B cell (primary cell): Measurements from ENCODE around the gene SEMA4C. TPM values are rescaled to one million over a fixed set of nuclear protein-coding genes. Genes with fewer than 3 reads are reported as not detected.
A peak's percentile ranks its signal among the peaks of the same experiment; 100 is the strongest.

ENCODE experiments used
- ATAC-seq: fragments of 200-7000 bp; cut with Tn5 transposase; one replicate; pipeline ENCODE4 v1.10.0; 2021; ENCODE audit warnings: low read depth, mild to moderate bottlenecking, moderate number of reproducible peaks, moderate library complexity
- CTCF ChIA-PET: fragments of 350-600 bp; sonication (Branson Sonifier 250); formaldehyde crosslinking; loops from one replicate; lab custom pipeline; 2021; ENCODE audit warnings: antibody characterized with exemption, inconsistent platforms; lab: Charles Lee
- POLR2A ChIA-PET: fragments of 350-600 bp; sonication (Branson Sonifier 250); formaldehyde crosslinking; loops from one replicate; lab custom pipeline; 2021; ENCODE audit warnings: antibody characterized with exemption; lab: Charles Lee
- DNase-seq: peaks from one replicate; pipeline ENCODE4 v3.0.0; 2013
- H2AFZ ChIP-seq: 2 replicates; pipeline ENCODE4 v1.6.1; 2012; ENCODE audit warnings: mild to moderate bottlenecking, low read depth, low read length; ENCODE audit not compliant: insufficient read depth, poor library complexity, severe bottlenecking
- H3K27ac ChIP-seq, 2 donors: 1 replicate in 1 of 2; 2 replicates in 1 of 2; pipeline ENCODE4 v1.5.1; 2012 to 2013; ENCODE audit warnings: low read length in 2 of 2, mild to moderate bottlenecking in 2 of 2, moderate library complexity in 1 of 2
- H3K27me3 ChIP-seq, 4 experiments: fragments of 200-600 bp in 1 of 4; sonication (generic) in 1 of 4; replicated peaks in 1 of 4; 1 replicate in 2 of 4; 2 replicates in 2 of 4; pipeline versions ENCODE4 v1.6.1 to v1.7.0; 2013 to 2016; ENCODE audit warnings: low read length in 3 of 4, mild to moderate bottlenecking in 2 of 4, mixed read lengths in 1 of 4, moderate library complexity in 1 of 4; ENCODE audit not compliant: insufficient read depth in 4 of 4, control insufficient read depth in 3 of 4; ENCODE audit errors: control extremely low read depth in 1 of 4
- H3K36me3 ChIP-seq, 2 experiments: replicated peaks in 1 of 2; 1 replicate in 1 of 2; 2 replicates in 1 of 2; pipeline versions ENCODE4 v1.6.1 to v1.7.1; 2013; ENCODE audit warnings: low read length in 1 of 2; ENCODE audit not compliant: insufficient read depth in 2 of 2, control insufficient read depth in 1 of 2; ENCODE audit errors: control extremely low read depth in 1 of 2, extremely low read depth in 1 of 2
- H3K4me1 ChIP-seq, 2 donors: fragments of 200-600 bp in 1 of 2; sonication (generic) in 1 of 2; 1 replicate in 1 of 2; 2 replicates in 1 of 2; pipeline versions ENCODE4 v1.5.1 to v1.6.1; 2013 to 2017; ENCODE audit warnings: low read length in 2 of 2; ENCODE audit not compliant: control insufficient read depth in 2 of 2, insufficient read depth in 2 of 2
- H3K4me2 ChIP-seq: replicated peaks from 2 replicates; pipeline ENCODE3; 2012; ENCODE audit warnings: mild to moderate bottlenecking, low read depth, low read length; ENCODE audit not compliant: poor library complexity, severe bottlenecking
- H3K4me3 ChIP-seq, 5 experiments: fragments of 200-600 bp in 1 of 5; sonication (generic) in 1 of 5; 1 replicate in 3 of 5; 2 replicates in 2 of 5; pipeline versions ENCODE4 v1.5.1 to v1.7.0; 2011 to 2016; ENCODE audit warnings: low read length in 4 of 5, mild to moderate bottlenecking in 4 of 5, low read depth in 2 of 5, control low read depth in 1 of 5, moderate library complexity in 1 of 5; ENCODE audit not compliant: insufficient read depth in 1 of 5; ENCODE audit errors: control extremely low read depth in 1 of 5, extremely low read depth in 1 of 5
- H3K79me2 ChIP-seq: fragments of 200-600 bp; sonication (generic); one replicate; pipeline ENCODE4 v1.6.0; 2016; ENCODE audit warnings: low read length; ENCODE audit not compliant: control insufficient read depth, insufficient read depth
- H3K9ac ChIP-seq: fragments of 200-600 bp; sonication (generic); 2 replicates; pipeline ENCODE4 v1.6.1; 2017; ENCODE audit warnings: mild to moderate bottlenecking, low read length, moderate library complexity
- H3K9me3 ChIP-seq, 3 donors: one replicate each; pipeline versions ENCODE4 v1.6.1 to v1.7.1; 2013; ENCODE audit warnings: low read length in 2 of 3; ENCODE audit not compliant: control insufficient read depth in 2 of 3, insufficient read depth in 1 of 3; ENCODE audit errors: control extremely low read depth in 1 of 3
- H4K20me1 ChIP-seq: 2 replicates; pipeline ENCODE4 v1.6.0; 2012; ENCODE audit warnings: mild to moderate bottlenecking, low read length; ENCODE audit not compliant: insufficient read depth, control insufficient read depth, poor library complexity, severe bottlenecking
- H3K27ac Mint-ChIP-seq: one replicate; pipeline ENCODE4 v1.8.0; 2021; ENCODE audit warnings: mixed read lengths
- H3K27me3 Mint-ChIP-seq: one replicate; pipeline ENCODE4 v1.8.0; 2021; ENCODE audit warnings: mixed read lengths
- H3K4me1 Mint-ChIP-seq: one replicate; pipeline ENCODE4 v1.8.0; 2021; ENCODE audit warnings: mixed read lengths
- H3K4me3 Mint-ChIP-seq: one replicate; pipeline ENCODE4 v1.8.0; 2021; ENCODE audit warnings: mixed read lengths
- H3K9me3 Mint-ChIP-seq: one replicate; pipeline ENCODE4 v1.8.0; 2022; ENCODE audit warnings: mixed read lengths; ENCODE audit not compliant: insufficient read depth
- CTCF ChIP-seq: fragments of 200-600 bp; IDR thresholded peaks from one replicate; pipeline ENCODE4 v1.8.0; 2022; ENCODE audit warnings: antibody characterized with exemption, mild to moderate bottlenecking
- EZH2 ChIP-seq: IDR thresholded peaks from 2 replicates; pipeline ENCODE4 v1.6.1; 2012; ENCODE audit warnings: borderline replicate concordance, low read depth, mild to moderate bottlenecking, moderate library complexity, low read length; ENCODE audit not compliant: insufficient read depth, poor library complexity, severe bottlenecking
- WGBS: methylation state at CpG from one replicate; pipeline ENCODE4 v1.1.5; 2013; ENCODE audit warnings: missing lambda C conversion rate; ENCODE audit not compliant: insufficient coverage; 5-methylcytosine and 5-hydroxymethylcytosine counted together
- intact Hi-C: fragments of 100-400 bp; cut with micrococcal nuclease; formaldehyde crosslinking; loops from one replicate; pipeline ENCODE4 v1.10.0; 2022
- polyA plus RNA-seq: library from polyadenylated mRNA; depleted of rRNA; stranded (reverse); fragments of >200 nt; gene quantifications from 2 replicates; pipeline ENCODE4 v1.2.3, GENCODE V29; 2012
- total RNA-seq, 2 donors: library from RNA; stranded (reverse); fragments of 120-200 nt in 1 of 2; gene quantifications; 1 replicate in 1 of 2; 2 replicates in 1 of 2; pipeline versions ENCODE4 v1.2.3 to v1.2.4, GENCODE V29; 2013 to 2022

Gene SEMA4C
- total and polyA plus RNA-seq, 2 donors (not counting 1 experiment from before 2014, with no cell fraction given), result 0.28 to 0.94 TPM

GRCh38 chr2:96856776-96857666, 12.9 kb downstream of the SEMA4C start:
- Histone ChIP-seq H3K27ac (peak overlapping the region; percentile 73 to 88), H2AFZ (peak overlapping the region; percentile 92), H4K20me1 (peaks cover 6% of the 10 kb centered on the region), H3K79me2 (peaks cover 20% of the 10 kb centered on the region), H3K4me2 (peak overlapping the region; percentile 95), H3K4me3 (peak overlapping the region; percentile 48 to 87 (median 73)), H3K36me3 (peaks cover 2 to 13% of the 10 kb centered on the region in 2 experiments), H3K4me1 (peaks cover 16 to 20% of the 10 kb centered on the region in 2 donors), H3K27me3 (peaks cover 0 to 10% (median 0%) of the 10 kb centered on the region in 4 experiments), H3K9ac (peak overlapping the region; percentile 79), H3K9me3 (no peaks in the 10 kb centered on the region)
- Mint-ChIP-seq H3K9me3 (no peaks in the 10 kb centered on the region), H3K4me1 (peaks cover 17% of the 10 kb centered on the region), H3K4me3 (peak overlapping the region; percentile 86), H3K27ac (peak overlapping the region; percentile 89), H3K27me3 (no peaks in the 10 kb centered on the region)
- intact Hi-C loops, result loop anchor here (1.0 to 5.0 kb wide), 2 partner anchors 18 to 320 kb away; partner anchors contain the start of gene ARID5A
- 15% methylated on average over 27 of the region's 27 CpGs for WGBS
- TF ChIP-seq CTCF (no peak), EZH2 (no peak)
- DNase-seq (no peak), ATAC-seq (no peak)
- ChIA-PET CTCF (interaction anchor here (0.6 to 3.3 kb wide), 40 partner anchors 11 to 549 kb away, joined by 3 to 45 read pairs (median 5); partner anchors contain the start of genes ANKRD36, CNNM3, CNNM4 and KANSL3), POLR2A (interaction anchor here (0.6 to 2.5 kb wide), 12 partner anchors 10 to 256 kb away, joined by 3 to 14 read pairs (median 5); partner anchors contain the start of genes ANKRD36 and CNNM3)
